Measurements from ENCODE around the gene UGT3A2.

UGT3A2 gene

GRCh38 chr5:36066540-36067210 lies at the start of gene UGT3A2:
Gene UGT3A2, minus strand, starts transcription at chr5:36066882. Its CDS starts 93 bp downstream, at chr5:36066789.
- no peak for DNase-seq

GRCh38 chr5:36111238-36111637 lies 44.6 kb upstream of the UGT3A2 start:
- no peak for DNase-seq

- no peak for DNase-seq
These were observed 42.2 kb upstream of the UGT3A2 start for GRCh38 chr5:36108758-36109460.

GRCh38 chr5:36105819-36106218 lies 39.1 kb upstream of the UGT3A2 start:
- no peak for DNase-seq

- no peak for DNase-seq
These were observed 33.1 kb upstream of the UGT3A2 start for GRCh38 chr5:36099748-36100147.

GRCh38 chr5:36096486-36096885 lies 29.8 kb upstream of the UGT3A2 start:
- no peak for DNase-seq

GRCh38 chr5:36089989-36090388 lies 23.3 kb upstream of the UGT3A2 start:
- DNase-seq = no peak

GRCh38 chr5:36079200-36079781 lies 12.6 kb upstream of the UGT3A2 start:
- no peak for DNase-seq

- no peak for DNase-seq
These were observed 11.7 kb upstream of the UGT3A2 start for GRCh38 chr5:36078430-36078829.

GRCh38 chr5:36073595-36074216 lies 7.0 kb upstream of the UGT3A2 start:
- DNase-seq = no peak

- no peak for DNase-seq
These were observed 4.2 kb upstream of the UGT3A2 start for GRCh38 chr5:36070687-36071571.

GRCh38 chr5:36068751-36069281 lies 2.1 kb upstream of the UGT3A2 start:
- no peak for DNase-seq

- DNase-seq = no peak
These were observed 612 bp downstream of the UGT3A2 start for GRCh38 chr5:36066001-36066539.

GRCh38 chr5:36060420-36060887 lies 6.2 kb downstream of the UGT3A2 start:
- no peak for DNase-seq

- no peak for DNase-seq
These were observed 6.9 kb downstream of the UGT3A2 start for GRCh38 chr5:36059571-36060419.

- DNase-seq = no peak
These were observed 7.9 kb downstream of the UGT3A2 start for GRCh38 chr5:36058776-36059175.

GRCh38 chr5:36057386-36057785 lies 9.3 kb downstream of the UGT3A2 start:
- DNase-seq = no peak

- DNase-seq = no peak
These were observed 10.3 kb downstream of the UGT3A2 start for GRCh38 chr5:36056422-36056821.

GRCh38 chr5:36055984-36056383 lies 10.7 kb downstream of the UGT3A2 start:
- DNase-seq = no peak

GRCh38 chr5:36054647-36055046 lies 12.0 kb downstream of the UGT3A2 start:
- no peak for DNase-seq

- no peak for DNase-seq
These were observed 14.1 kb downstream of the UGT3A2 start for GRCh38 chr5:36052538-36052937.

Measured in stimulated activated CD4-positive, alpha-beta T cell treated with anti-CD3 and anti-CD28 coated beads, Interleukin-2, amount 100 ng/mL, for 24 hours (primary cell).